ENCODE data around the gene TAS2R39. TPM values are rescaled to one million over a fixed set of nuclear protein-coding genes. Genes with fewer than 3 reads are reported as not detected.
A peak's percentile ranks its signal among the peaks of the same experiment; 100 is the strongest.
"Not testable (repeated sequence)": the region's sequence is repeated elsewhere in the genome, so short reads cannot be mapped to it uniquely, and the experiment has no call there.

The TAS2R39 gene
- not detected for polyA plus RNA-seq (ENCODE audit: insufficient read length)

- no peak for DNase-seq
Measured at GRCh38 chr7:143183024-143183423, at the start of gene TAS2R39. Gene TAS2R39, plus strand, starts transcription at chr7:143183419. Its CDS starts 0 bp downstream, at chr7:143183419.

- DNase-seq, result no peak
Measured at GRCh38 chr7:143147070-143147469, 36.1 kb upstream of the TAS2R39 start.

GRCh38 chr7:143148050-143148449 is 35.2 kb upstream of the TAS2R39 start:
- no peak for DNase-seq

- no peak for DNase-seq
Measured at GRCh38 chr7:143148651-143149050, 34.6 kb upstream of the TAS2R39 start.

GRCh38 chr7:143150696-143151095 is 32.5 kb upstream of the TAS2R39 start:
- not testable (repeated sequence) for DNase-seq

GRCh38 chr7:143158617-143159016 is 24.6 kb upstream of the TAS2R39 start:
- not testable (repeated sequence) for DNase-seq

GRCh38 chr7:143171697-143172096 is 11.5 kb upstream of the TAS2R39 start:
- DNase-seq, result no peak

GRCh38 chr7:143172354-143172753 is 10.9 kb upstream of the TAS2R39 start:
- DNase-seq, result no peak

GRCh38 chr7:143176128-143176527 is 7.1 kb upstream of the TAS2R39 start:
- no peak for DNase-seq

- DNase-seq, result no peak
Measured at GRCh38 chr7:143177374-143178119, 5.7 kb upstream of the TAS2R39 start.

GRCh38 chr7:143180771-143181170 is 2.4 kb upstream of the TAS2R39 start:
- DNase-seq, result not testable (repeated sequence)

GRCh38 chr7:143181349-143181748 is 1.9 kb upstream of the TAS2R39 start:
- DNase-seq, result no peak

GRCh38 chr7:143185551-143185950 is 2.3 kb downstream of the TAS2R39 start:
- no peak for DNase-seq

GRCh38 chr7:143188994-143189393 is 5.8 kb downstream of the TAS2R39 start:
- DNase-seq, result no peak

GRCh38 chr7:143193880-143194279 is 10.7 kb downstream of the TAS2R39 start:
- DNase-seq, result no peak

GRCh38 chr7:143199040-143199439 is 15.8 kb downstream of the TAS2R39 start:
- no peak for DNase-seq

GRCh38 chr7:143202161-143202560 is 18.9 kb downstream of the TAS2R39 start:
- no peak for DNase-seq

- DNase-seq, result no peak
Measured at GRCh38 chr7:143203386-143203785, 20.2 kb downstream of the TAS2R39 start.

GRCh38 chr7:143205560-143206293 is 22.5 kb downstream of the TAS2R39 start:
- DNase-seq, result peak; percentile 30

GRCh38 chr7:143210541-143210940 is 27.3 kb downstream of the TAS2R39 start:
- no peak for DNase-seq

- DNase-seq, result not testable (repeated sequence)
Measured at GRCh38 chr7:143213478-143213877, 30.3 kb downstream of the TAS2R39 start.

GRCh38 chr7:143214789-143215679 is 31.8 kb downstream of the TAS2R39 start:
- DNase-seq, result peak; percentile 74

- no peak for DNase-seq
Measured at GRCh38 chr7:143216151-143216550, 32.9 kb downstream of the TAS2R39 start.
